ENCODE measurements around the gene SNAI3. TPM values are rescaled to one million over a fixed set of nuclear protein-coding genes. Genes with fewer than 3 reads are reported as not detected.

SNAI3 gene
- total and polyA plus RNA-seq, 5 donors = 0.39 to 2.8 (median 2.1) TPM

- Histone ChIP-seq H3K4me3 (ENCODE audit: low read length) (no peak overlapping the region), H3K9me3 (ENCODE audit: control insufficient read depth, low read length) (no peaks in the 10 kb centered on the region), H3K27me3 (ENCODE audit: control insufficient read depth, insufficient read depth) (no peaks in the 10 kb centered on the region), H3K4me1 (ENCODE audit: control insufficient read depth, insufficient read depth, low read length) (peaks cover 9% of the 10 kb centered on the region), H3K27ac (ENCODE audit: low read length) (no peak overlapping the region)
- 79% methylated on average over 31 of the region's 31 CpGs for WGBS
- intact Hi-C loops (cut with DNase I) = no loop called here
- ATAC-seq = no peak
- DNase-seq = no peak
These were observed 16.3 kb upstream of the SNAI3 start for GRCh38 chr16:88702371-88703210.

DNA sequence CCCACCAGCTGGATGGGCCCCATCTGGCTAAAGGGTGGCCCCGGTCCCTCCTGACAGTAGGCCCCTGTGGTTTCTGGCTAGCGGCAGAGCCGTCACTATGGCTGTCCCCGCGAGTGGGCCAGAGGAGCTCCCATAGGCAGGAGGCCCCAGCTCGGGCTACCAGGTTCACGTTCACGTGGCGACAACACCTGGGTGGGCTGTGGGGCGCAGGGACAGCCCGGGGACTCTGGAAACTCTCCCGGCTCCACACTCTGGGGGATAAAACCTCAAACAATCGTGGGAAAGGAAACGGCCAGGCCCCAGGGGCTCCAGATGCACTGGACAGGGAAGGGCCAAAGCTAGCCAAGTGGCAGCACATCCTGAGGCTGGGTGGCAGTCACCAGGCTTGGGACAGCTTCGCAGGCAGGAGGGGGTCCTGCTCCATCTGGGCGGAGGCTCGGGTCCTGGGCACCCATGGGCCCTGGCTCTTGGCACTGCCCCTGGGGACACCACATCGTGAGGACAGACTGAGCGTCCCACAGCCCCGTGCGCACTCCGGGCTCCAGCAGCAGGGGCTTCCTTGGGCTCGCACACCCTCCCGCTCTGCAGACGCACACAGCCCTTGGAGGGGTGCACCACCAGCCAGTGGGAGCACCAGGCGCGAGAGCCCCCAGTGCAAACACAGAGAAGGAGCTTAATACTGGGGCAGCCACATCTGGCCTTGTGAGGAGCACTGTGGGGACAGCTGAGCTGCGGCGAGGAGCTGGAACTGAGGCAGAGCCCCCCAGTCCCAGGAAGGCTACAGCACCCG is 15.5 kb upstream of the SNAI3 start:
- no peak for DNase-seq
- Histone ChIP-seq H3K4me3 (ENCODE audit: low read length) (no peak overlapping the region), H3K27ac (ENCODE audit: low read length) (peak overlapping the region; percentile 19), H3K9me3 (ENCODE audit: control insufficient read depth, low read length) (no peaks in the 10 kb centered on the region), H3K4me1 (ENCODE audit: control insufficient read depth, insufficient read depth, low read length) (peaks cover 4% of the 10 kb centered on the region), H3K27me3 (ENCODE audit: control insufficient read depth, insufficient read depth) (no peaks in the 10 kb centered on the region)
- no peak for ATAC-seq
- intact Hi-C loops (cut with DNase I) = no loop called here
- WGBS = 62% methylated on average over 30 of the region's 30 CpGs

- H3K9me3 ChIP-seq (ENCODE audit: control insufficient read depth, low read length) = no peaks in the 10 kb centered on the region
- intact Hi-C loops (cut with DNase I) = no loop called here
- no peak overlapping the region for H3K4me3 ChIP-seq (ENCODE audit: low read length)
- DNase-seq (peak; percentile 90 to 97 (median 96)), ATAC-seq (peak; percentile 85 to 89)
- WGBS = 46% methylated on average over 42 of the region's 42 CpGs
- H3K4me1 ChIP-seq (ENCODE audit: control insufficient read depth, insufficient read depth, low read length) = peaks cover 4% of the 10 kb centered on the region
- H3K27ac ChIP-seq (ENCODE audit: low read length) = peak overlapping the region; percentile 19
- no peaks in the 10 kb centered on the region for H3K27me3 ChIP-seq (ENCODE audit: control insufficient read depth, insufficient read depth)
These were observed 14.6 kb upstream of the SNAI3 start for GRCh38 chr16:88700636-88701482.

- DNase-seq = no peak
- Histone ChIP-seq H3K4me1 (ENCODE audit: control insufficient read depth, insufficient read depth, low read length) (peaks cover 3% of the 10 kb centered on the region), H3K27ac (ENCODE audit: low read length) (no peak overlapping the region), H3K4me3 (ENCODE audit: low read length) (no peak overlapping the region), H3K9me3 (ENCODE audit: control insufficient read depth, low read length) (no peaks in the 10 kb centered on the region), H3K27me3 (ENCODE audit: control insufficient read depth, insufficient read depth) (no peaks in the 10 kb centered on the region)
- 72% methylated on average over 14 of the region's 14 CpGs for WGBS
- ATAC-seq = no peak
- intact Hi-C loops (cut with DNase I) = no loop called here
These were observed 14.0 kb upstream of the SNAI3 start for GRCh38 chr16:88700322-88700635.

DNA sequence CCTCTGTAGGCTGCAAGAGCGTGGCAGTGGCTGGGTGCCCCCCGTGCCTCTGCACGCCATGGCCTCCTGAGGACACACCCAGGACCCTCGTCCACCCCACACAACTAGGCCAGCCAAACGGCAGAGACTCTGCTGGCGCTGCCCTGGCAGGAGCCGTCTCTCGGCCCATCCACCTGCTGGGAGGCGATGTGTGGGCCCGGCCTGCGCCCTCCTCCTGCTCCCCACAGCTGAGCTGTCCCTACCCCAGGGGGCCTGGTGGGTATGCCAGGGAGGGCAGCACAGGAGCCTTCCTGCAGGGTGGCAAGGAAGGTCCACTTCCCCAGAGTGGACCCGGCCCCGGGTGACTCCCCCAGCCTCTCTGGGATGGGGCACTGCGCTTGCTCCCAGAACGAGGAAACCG is 12.9 kb upstream of the SNAI3 start:
- Histone ChIP-seq H3K27ac (ENCODE audit: low read length) (no peak overlapping the region), H3K4me1 (ENCODE audit: control insufficient read depth, insufficient read depth, low read length) (no peaks in the 10 kb centered on the region), H3K27me3 (ENCODE audit: control insufficient read depth, insufficient read depth) (no peaks in the 10 kb centered on the region), H3K4me3 (ENCODE audit: low read length) (no peak overlapping the region), H3K9me3 (ENCODE audit: control insufficient read depth, low read length) (no peaks in the 10 kb centered on the region)
- 94% methylated on average over 16 of the region's 16 CpGs for WGBS
- DNase-seq = no peak
- ATAC-seq = no peak
- intact Hi-C loops (cut with DNase I) = no loop called here

DNA sequence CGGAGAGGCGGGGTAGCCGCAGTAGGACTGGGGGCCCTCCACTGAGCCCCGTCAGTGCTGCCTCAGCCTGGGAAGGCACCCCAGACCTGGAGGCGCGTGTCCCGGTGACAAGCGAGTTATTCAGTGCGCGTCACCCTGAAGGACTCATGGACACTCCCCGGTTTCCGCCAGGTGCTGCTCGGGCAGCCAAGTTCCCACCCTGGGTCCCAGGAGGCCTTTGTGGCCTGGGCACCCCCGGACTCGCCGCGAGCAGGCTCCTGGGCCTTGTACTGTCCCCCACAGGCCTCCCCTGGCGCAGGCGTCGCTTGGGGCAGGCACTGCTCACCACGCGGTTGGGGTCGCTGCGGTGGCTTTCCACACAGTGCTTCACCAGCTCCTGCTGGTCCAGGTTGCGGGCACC is 12.3 kb upstream of the SNAI3 start:
- Histone ChIP-seq H3K4me3 (ENCODE audit: low read length) (no peak overlapping the region), H3K27ac (ENCODE audit: low read length) (no peak overlapping the region), H3K4me1 (ENCODE audit: control insufficient read depth, insufficient read depth, low read length) (no peaks in the 10 kb centered on the region), H3K27me3 (ENCODE audit: control insufficient read depth, insufficient read depth) (no peaks in the 10 kb centered on the region), H3K9me3 (ENCODE audit: control insufficient read depth, low read length) (no peaks in the 10 kb centered on the region)
- intact Hi-C loops (cut with DNase I) = no loop called here
- WGBS = 97% methylated on average over 25 of the region's 25 CpGs
- DNase-seq = no peak
- ATAC-seq = no peak

- no peak for DNase-seq
- intact Hi-C loops (cut with DNase I) = no loop called here
- Histone ChIP-seq H3K9me3 (ENCODE audit: control insufficient read depth, low read length) (no peaks in the 10 kb centered on the region), H3K4me3 (ENCODE audit: low read length) (no peak overlapping the region), H3K27me3 (ENCODE audit: control insufficient read depth, insufficient read depth) (no peaks in the 10 kb centered on the region), H3K4me1 (ENCODE audit: control insufficient read depth, insufficient read depth, low read length) (no peaks in the 10 kb centered on the region), H3K27ac (ENCODE audit: low read length) (no peak overlapping the region)
- ATAC-seq = no peak
- WGBS = 83% methylated on average over 37 of the region's 37 CpGs
These were observed 11.7 kb upstream of the SNAI3 start for GRCh38 chr16:88697831-88698615.

GRCh38 chr16:88697116-88697830 is 11.0 kb upstream of the SNAI3 start:
- Histone ChIP-seq H3K4me3 (ENCODE audit: low read length) (no peak overlapping the region), H3K9me3 (ENCODE audit: control insufficient read depth, low read length) (no peaks in the 10 kb centered on the region), H3K27me3 (ENCODE audit: control insufficient read depth, insufficient read depth) (no peaks in the 10 kb centered on the region), H3K27ac (ENCODE audit: low read length) (no peak overlapping the region), H3K4me1 (ENCODE audit: control insufficient read depth, insufficient read depth, low read length) (no peaks in the 10 kb centered on the region)
- no peak for ATAC-seq
- WGBS = 86% methylated on average over 47 of the region's 47 CpGs
- DNase-seq = peak in 1 of 3 donors; percentile 63
- intact Hi-C loops (cut with DNase I) = no loop called here

GRCh38 chr16:88696441-88696840 is 10.1 kb upstream of the SNAI3 start:
- WGBS = 87% methylated on average over 14 of the region's 14 CpGs
- DNase-seq (no peak), ATAC-seq (no peak)
- Histone ChIP-seq H3K4me1 (ENCODE audit: control insufficient read depth, insufficient read depth, low read length) (no peaks in the 10 kb centered on the region), H3K27ac (ENCODE audit: low read length) (no peak overlapping the region), H3K4me3 (ENCODE audit: low read length) (no peak overlapping the region), H3K9me3 (ENCODE audit: control insufficient read depth, low read length) (no peaks in the 10 kb centered on the region), H3K27me3 (ENCODE audit: control insufficient read depth, insufficient read depth) (no peaks in the 10 kb centered on the region)
- intact Hi-C loops (cut with DNase I) = no loop called here

- 90% methylated on average over 7 of the region's 7 CpGs for WGBS
- Histone ChIP-seq H3K4me3 (ENCODE audit: low read length) (no peak overlapping the region), H3K4me1 (ENCODE audit: control insufficient read depth, insufficient read depth, low read length) (no peaks in the 10 kb centered on the region), H3K27ac (ENCODE audit: low read length) (no peak overlapping the region), H3K27me3 (ENCODE audit: control insufficient read depth, insufficient read depth) (no peaks in the 10 kb centered on the region), H3K9me3 (ENCODE audit: control insufficient read depth, low read length) (no peaks in the 10 kb centered on the region)
- no peak for ATAC-seq
- no peak for DNase-seq
- intact Hi-C loops (cut with DNase I) = no loop called here
These were observed 9.4 kb upstream of the SNAI3 start for GRCh38 chr16:88695753-88696152.

Measured in right cardiac atrium (tissue), 5 donors.